Upper lobe of left lung (tissue), 4 donors: ENCODE data around the gene MEGF11.

Experiments
- CTCF ChIP-seq, 6 experiments: fragments of 450-650 bp in 4 of 6; fragments of 200-600 bp in 2 of 6; sonication (generic) in 2 of 6; IDR thresholded peaks; one replicate each; pipeline ENCODE4 v1.5.1; 2016 to 2019; ENCODE audit warnings: antibody characterized with exemption in 6 of 6
- EP300 ChIP-seq, 4 donors: sonication (generic); formaldehyde crosslinking; IDR thresholded peaks; one replicate each; pipeline ENCODE4 v1.5.1; 2017; ENCODE audit warnings: antibody characterized with exemption in 4 of 4, control low read depth in 2 of 4
- POLR2A ChIP-seq, 4 donors: fragments of 450-650 bp; IDR thresholded peaks; one replicate each; pipeline ENCODE4 v1.5.1; 2016 to 2017; ENCODE audit warnings: antibody characterized with exemption in 4 of 4, mild to moderate bottlenecking in 2 of 4
- POLR2AphosphoS5 ChIP-seq, 2 donors: sonication (generic); formaldehyde crosslinking; IDR thresholded peaks; one replicate each; pipeline ENCODE4 v1.5.1; 2017; ENCODE audit warnings: antibody characterized with exemption in 2 of 2

- TF ChIP-seq POLR2A (IDR thresholded peaks at IDR 0.05) (no peak), CTCF (IDR thresholded peaks at IDR 0.05) (no peak), EP300 (IDR thresholded peaks at IDR 0.05) (no peak), POLR2AphosphoS5 (IDR thresholded peaks at IDR 0.05) (no peak)
Observed at GRCh38 chr15:66238318-66238717, 15.2 kb downstream of the MEGF11 start.
